BJ (cell line): ENCODE data around the gene NLRP4. TPM values are rescaled to one million over a fixed set of nuclear protein-coding genes. Genes with fewer than 3 reads are reported as not detected.
"Not testable (repeated sequence)": the region's sequence is repeated elsewhere in the genome, so short reads cannot be mapped to it uniquely, and the experiment has no call there.

Source experiments
- CTCF ChIA-PET: fragments of 350-600 bp; formaldehyde crosslinking; extraction: SDS; loops from one replicate; lab custom pipeline; 2021; ENCODE audit warnings: antibody characterized with exemption, inconsistent platforms; lab: Yijun Ruan, JAX
- POLR2A ChIA-PET: fragments of 300-600 bp; sonication (Branson Sonifier 250); formaldehyde crosslinking; extraction: SDS; loops from one replicate; lab custom pipeline; 2021; ENCODE audit warnings: antibody characterized with exemption; lab: Charles Lee
- DNase-seq: peaks from one replicate; pipeline ENCODE4 v3.0.0-alpha.2; 2011; ENCODE audit warnings: low read depth
- H3K27me3 ChIP-seq: 2 replicates; pipeline ENCODE4 v1.6.0; 2011; ENCODE audit warnings: low read length; ENCODE audit not compliant: control insufficient read depth, insufficient read depth
- H3K36me3 ChIP-seq: 2 replicates; pipeline ENCODE4 v1.5.1; 2011; ENCODE audit warnings: low read length; ENCODE audit not compliant: control insufficient read depth, insufficient read depth
- H3K4me3 ChIP-seq: 2 replicates; pipeline ENCODE4 v1.5.1; 2011; ENCODE audit warnings: low read depth, mild to moderate bottlenecking, control low read depth, low read length
- polyA plus RNA-seq: library from polyadenylated mRNA; depleted of rRNA; stranded (reverse); fragments of >200 nt; gene quantifications from 2 replicates; pipeline ENCODE4 v1.2.3, GENCODE V29; 2011
- TF ChIP-seq, protein P1 (sequence below): IDR thresholded peaks from 2 replicates; pipeline ENCODE4 v1.5.1; 2011; ENCODE audit warnings: low read depth, mild to moderate bottlenecking, control low read depth, inconsistent platforms, low read length, moderate library complexity; ENCODE audit not compliant: insufficient read depth

The NLRP4 gene
- polyA plus RNA-seq, 1 experiment = not detected

DNA sequence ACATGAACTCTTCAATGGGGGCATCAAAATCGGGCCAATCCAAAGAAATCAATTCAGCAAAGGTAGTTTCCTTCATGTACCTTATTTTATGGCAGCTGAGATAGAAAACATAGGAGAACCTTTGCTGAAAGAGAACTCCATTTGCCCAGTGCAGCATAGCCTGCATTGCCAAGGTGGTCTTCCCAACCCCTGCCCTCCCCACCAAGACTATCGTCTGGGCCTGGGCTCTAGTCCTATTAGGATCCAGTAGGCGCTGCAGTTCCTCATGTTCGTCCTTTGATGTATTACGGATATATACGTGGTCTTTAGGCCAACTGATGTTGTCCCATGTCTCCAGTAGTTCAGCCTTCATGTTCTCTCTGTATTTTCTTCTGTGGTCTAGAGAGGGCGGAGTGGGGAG is 76.6 kb downstream of the NLRP4 start:
- no peak for DNase-seq
- CTCF ChIA-PET = no interaction called here
- Histone ChIP-seq H3K36me3 (no peaks in the 10 kb centered on the region), H3K4me3 (no peak overlapping the region), H3K27me3 (no peaks in the 10 kb centered on the region)
- TF ChIP-seq, protein P1, sequence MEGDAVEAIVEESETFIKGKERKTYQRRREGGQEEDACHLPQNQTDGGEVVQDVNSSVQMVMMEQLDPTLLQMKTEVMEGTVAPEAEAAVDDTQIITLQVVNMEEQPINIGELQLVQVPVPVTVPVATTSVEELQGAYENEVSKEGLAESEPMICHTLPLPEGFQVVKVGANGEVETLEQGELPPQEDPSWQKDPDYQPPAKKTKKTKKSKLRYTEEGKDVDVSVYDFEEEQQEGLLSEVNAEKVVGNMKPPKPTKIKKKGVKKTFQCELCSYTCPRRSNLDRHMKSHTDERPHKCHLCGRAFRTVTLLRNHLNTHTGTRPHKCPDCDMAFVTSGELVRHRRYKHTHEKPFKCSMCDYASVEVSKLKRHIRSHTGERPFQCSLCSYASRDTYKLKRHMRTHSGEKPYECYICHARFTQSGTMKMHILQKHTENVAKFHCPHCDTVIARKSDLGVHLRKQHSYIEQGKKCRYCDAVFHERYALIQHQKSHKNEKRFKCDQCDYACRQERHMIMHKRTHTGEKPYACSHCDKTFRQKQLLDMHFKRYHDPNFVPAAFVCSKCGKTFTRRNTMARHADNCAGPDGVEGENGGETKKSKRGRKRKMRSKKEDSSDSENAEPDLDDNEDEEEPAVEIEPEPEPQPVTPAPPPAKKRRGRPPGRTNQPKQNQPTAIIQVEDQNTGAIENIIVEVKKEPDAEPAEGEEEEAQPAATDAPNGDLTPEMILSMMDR = no peak
- POLR2A ChIA-PET = no interaction called here

DNA sequence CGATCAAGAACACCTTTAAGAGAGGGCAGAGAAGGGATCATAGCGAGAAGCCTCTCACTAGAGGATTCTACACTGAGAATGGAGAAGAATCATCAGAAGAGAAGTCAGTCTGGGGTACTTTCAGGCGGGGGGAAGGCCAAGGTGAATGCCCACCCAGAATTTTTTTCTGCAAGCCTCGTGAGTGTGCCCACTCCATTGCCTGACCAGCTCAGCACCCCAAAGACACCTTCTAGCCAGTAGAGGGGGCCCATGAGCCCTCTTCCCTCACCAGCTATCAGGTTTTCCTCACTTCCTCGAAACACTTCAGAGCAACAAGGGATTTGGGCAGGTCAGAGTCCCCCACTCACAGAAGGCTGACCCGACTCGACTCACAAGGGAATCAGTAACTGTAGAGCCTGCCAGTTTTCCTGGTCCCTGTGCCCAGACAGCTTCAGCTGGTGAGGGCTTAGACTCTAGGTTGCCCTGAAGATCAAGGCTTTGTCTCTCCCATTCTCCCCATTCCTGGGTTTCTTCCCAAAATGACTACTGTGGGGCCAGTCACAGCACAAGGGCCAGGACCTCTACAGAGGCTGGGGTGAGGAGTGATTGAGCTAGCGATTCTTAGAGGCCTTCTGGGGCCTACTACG is 77.4 kb downstream of the NLRP4 start:
- no peak overlapping the region for H3K4me3 ChIP-seq
- H3K27me3 ChIP-seq = no peaks in the 10 kb centered on the region
- H3K36me3 ChIP-seq = no peaks in the 10 kb centered on the region
- ChIA-PET POLR2A (no interaction called here), CTCF (no interaction called here)
- TF ChIP-seq, protein P1 = no peak
- DNase-seq = no peak

DNA sequence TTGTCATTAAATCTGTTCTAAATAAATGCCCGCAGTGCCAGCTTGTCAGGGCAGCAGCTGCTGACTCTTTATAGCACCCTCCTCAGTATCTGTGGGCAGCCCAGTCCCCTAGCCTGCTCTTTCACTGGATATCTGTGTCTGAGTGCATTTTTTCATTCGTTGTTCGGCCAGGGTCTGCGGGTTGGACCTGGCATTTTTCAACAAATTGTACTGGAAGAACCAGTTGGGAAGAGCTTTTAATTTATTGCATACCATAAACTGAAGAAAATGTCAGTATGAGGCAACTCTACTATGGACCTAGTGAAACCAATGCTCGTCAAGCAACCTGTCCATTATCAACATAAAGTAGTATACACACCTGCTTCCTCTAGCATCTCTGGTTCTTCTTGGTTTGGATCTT is 87.2 kb downstream of the NLRP4 start:
- no peak for DNase-seq
- ChIA-PET CTCF (no interaction called here), POLR2A (no interaction called here)
- H3K27me3 ChIP-seq = no peaks in the 10 kb centered on the region
- TF ChIP-seq, protein P1 = no peak
- no peak overlapping the region for H3K4me3 ChIP-seq
- no peaks in the 10 kb centered on the region for H3K36me3 ChIP-seq

GRCh38 chr19:55927991-55928390 is 91.7 kb downstream of the NLRP4 start:
- ChIA-PET POLR2A (no interaction called here), CTCF (no interaction called here)
- Histone ChIP-seq H3K36me3 (no peaks in the 10 kb centered on the region), H3K27me3 (no peaks in the 10 kb centered on the region), H3K4me3 (no peak overlapping the region)
- no peak for DNase-seq
- TF ChIP-seq, protein P1 = no peak

DNA sequence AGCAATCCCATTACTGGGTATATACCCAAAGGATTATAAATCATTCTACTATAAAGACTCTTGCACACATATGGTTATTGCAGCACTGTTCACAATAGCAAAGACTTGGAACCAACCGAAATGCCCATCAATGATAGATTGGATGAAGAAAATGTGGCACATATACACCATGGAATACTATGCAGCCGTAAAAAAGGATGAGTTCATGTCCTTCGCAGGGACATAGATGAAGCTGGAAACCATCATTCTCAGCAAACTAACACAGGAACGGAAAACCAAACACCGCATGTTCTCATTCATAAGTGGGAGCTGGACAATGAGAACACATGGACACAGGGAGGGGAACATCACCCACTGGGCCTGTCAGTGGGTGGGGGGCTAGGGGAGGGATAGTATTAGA is 92.9 kb downstream of the NLRP4 start:
- POLR2A ChIA-PET, H3K4me3 ChIP-seq, H3K36me3 ChIP-seq, DNase-seq, H3K27me3 ChIP-seq, CTCF ChIA-PET: not testable (repeated sequence)

GRCh38 chr19:55930996-55931515 is 94.7 kb downstream of the NLRP4 start:
- no peak for DNase-seq
- Histone ChIP-seq H3K36me3 (no peaks in the 10 kb centered on the region), H3K27me3 (no peaks in the 10 kb centered on the region), H3K4me3 (no peak overlapping the region)
- ChIA-PET POLR2A (no interaction called here), CTCF (no interaction called here)
- TF ChIP-seq, protein P1 = no peak
